NCI-H82 treated with DMSO at 0.1 percent for 48 hours (cell line): ENCODE data around the gene ABCA2.
A peak's percentile ranks its signal among the peaks of the same experiment; 100 is the strongest.
"Not testable (repeated sequence)": the region's sequence is repeated elsewhere in the genome, so short reads cannot be mapped to it uniquely, and the experiment has no call there.

Experiments used
- DNase-seq: peaks from one replicate; lab custom pipeline; 2025; ENCODE audit not compliant: unreplicated experiment; lab: John Stamatoyannopoulos, UW

ABCA2 gene

DNA sequence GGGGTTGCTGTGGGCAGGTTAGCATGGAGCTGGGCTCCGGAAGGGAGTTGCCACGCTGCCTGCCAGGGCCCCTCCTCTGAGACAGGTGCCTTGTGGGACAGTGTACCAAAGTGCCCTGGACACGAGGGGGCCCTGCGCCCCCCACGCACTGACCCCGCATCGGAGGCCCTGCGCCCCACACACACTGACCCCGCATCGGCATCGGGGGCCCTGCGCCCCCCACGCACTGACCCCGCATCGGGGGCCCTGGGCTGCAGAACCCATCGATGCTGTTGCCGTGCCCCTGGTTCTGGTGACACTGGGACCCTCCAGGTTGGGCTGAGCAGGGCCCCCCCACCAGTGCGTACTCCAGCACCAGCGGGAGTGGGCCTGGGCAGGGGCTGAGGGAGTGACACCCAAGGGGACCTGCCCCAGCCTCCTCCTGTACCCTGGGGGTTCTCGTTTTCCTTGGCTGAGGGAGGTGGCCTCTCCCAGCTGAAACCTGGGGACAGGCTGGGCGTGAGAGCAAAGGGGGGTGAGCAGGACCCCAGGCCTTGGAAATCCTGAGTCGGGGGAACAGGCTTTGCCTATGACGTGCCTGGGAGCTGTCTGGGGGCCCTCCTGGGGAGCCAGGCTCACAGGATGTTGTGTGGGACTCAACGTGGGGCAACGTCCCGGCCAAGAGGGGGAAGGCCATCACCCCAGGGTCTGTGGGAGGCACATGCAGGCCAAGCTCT, 35.4 kb upstream of the ABCA2 start:
- no peak for DNase-seq

DNA sequence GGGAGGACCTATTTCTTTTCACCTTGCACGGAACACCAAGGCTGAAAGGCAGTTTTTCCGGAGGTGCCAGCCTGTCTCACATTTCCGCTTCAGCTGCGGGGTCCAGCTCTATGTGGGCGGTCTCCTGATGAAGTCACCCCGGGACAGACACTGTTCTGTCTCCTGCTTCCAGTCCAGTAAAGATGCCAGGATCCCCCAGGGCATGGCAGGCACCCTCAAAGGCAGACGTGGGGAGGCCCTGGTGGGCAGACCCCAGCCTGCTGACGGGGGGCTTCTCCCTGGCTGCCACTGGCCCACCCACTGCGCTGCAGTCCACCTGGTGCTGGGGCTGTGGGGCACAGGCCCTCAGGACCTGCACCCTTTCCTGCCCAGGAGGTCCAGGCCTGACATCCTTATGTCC, 34.8 kb upstream of the ABCA2 start:
- not testable (repeated sequence) for DNase-seq

DNA sequence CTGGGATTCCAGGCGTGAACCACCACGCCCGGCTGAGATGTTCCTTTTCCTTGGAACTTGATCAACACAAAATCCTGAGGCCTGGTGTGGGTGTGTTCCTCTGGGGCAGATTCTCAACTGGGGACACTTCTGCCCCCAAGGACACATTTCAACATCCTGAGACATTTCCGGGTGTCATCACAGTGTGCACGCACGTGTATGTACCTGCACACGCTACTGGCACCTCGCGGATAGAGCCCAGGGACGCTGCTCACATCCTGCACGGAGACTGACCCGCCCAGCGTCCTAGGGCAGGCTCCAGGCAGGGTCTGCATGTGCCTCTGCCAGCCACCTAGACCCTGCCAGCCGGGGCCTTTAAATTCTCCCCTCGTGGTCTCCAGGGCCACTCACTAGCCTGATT, 34.3 kb upstream of the ABCA2 start:
- DNase-seq: no peak

DNA sequence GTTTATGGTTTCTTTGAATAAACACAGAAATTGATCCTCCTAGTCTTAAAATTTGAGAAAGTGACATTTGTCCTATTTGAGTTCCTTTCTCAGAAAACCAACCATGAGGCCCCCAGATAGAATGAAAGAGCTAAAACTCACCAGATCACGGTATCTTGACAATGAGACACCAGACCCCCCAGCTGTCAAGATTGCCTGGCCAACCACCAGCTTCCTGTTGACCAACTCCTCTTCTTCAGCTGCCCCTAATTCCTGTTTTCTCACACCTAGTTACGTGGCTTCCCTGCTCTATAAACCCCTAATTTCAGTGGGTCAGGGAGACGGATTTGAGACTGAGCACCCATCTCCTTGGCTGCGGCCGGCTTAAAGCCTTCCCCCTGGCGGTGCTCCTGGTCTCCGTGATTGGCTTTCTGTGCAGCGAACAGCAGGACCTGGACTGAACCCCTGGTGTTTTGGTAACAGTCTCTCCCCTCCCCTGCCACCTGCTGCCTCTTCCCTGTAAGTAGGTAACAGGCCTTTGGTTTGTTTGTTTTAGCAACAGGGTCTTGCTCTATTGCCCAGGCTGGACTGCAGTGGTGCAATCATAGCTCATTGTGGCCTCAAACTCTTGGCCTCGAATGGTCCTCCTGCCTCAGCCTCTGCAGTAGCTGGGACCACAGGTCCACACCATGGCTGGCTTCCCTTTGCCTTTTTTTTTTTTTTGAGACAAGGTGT, 30.6 kb upstream of the ABCA2 start:
- peak; percentile 75 for DNase-seq

DNA sequence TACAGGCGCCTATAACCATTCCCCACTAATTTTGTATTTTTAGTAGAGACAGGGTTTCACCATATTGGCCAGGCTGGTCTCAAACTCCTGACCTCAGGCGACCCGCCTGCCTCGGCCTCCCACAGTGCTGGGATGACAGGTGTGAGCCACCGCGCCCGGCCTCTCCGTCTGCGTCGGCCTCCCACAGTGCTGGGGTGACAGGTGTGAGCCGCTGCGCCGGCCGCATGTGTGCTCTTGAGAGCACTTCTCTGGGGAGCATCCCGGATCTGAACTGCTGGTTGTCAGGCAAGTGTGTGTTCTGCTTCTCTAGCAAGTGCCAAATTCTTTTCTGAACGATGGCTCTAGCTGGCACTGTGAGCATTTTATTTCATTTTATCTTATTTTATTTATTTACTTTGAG, 29.5 kb upstream of the ABCA2 start:
- no peak for DNase-seq

DNA sequence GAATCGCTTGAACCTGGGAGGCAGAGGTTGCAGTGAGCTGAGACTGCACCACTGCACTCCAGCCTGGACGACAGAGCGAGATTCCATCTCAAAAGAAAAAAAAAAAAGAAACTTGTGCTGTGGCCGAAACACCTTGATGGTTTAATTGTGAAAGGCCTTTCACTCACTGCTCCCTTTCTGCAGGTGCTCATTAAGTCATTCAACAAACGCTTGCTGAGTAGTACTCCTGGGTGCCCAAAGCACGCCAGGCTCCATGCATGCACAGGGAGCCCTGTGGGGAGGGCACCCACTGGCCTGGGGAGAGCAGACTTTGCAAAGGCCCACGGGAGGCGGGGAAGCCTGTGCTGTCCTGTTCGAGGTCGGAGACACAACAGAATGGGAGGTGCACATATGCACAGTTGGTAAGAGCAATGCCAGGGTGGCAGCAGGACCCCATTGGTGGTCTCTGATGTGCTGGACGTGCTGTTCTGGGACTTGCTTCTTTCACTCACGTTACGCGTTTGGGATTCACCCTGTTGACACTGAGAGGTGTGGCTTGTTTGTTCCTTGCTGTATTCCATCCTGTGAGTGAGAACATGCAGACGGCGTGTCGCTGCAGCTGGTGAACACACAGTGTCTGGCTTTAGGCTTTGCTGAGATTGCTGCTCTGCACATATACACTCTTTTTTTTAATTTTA, 28.8 kb upstream of the ABCA2 start:
- DNase-seq: no peak

DNA sequence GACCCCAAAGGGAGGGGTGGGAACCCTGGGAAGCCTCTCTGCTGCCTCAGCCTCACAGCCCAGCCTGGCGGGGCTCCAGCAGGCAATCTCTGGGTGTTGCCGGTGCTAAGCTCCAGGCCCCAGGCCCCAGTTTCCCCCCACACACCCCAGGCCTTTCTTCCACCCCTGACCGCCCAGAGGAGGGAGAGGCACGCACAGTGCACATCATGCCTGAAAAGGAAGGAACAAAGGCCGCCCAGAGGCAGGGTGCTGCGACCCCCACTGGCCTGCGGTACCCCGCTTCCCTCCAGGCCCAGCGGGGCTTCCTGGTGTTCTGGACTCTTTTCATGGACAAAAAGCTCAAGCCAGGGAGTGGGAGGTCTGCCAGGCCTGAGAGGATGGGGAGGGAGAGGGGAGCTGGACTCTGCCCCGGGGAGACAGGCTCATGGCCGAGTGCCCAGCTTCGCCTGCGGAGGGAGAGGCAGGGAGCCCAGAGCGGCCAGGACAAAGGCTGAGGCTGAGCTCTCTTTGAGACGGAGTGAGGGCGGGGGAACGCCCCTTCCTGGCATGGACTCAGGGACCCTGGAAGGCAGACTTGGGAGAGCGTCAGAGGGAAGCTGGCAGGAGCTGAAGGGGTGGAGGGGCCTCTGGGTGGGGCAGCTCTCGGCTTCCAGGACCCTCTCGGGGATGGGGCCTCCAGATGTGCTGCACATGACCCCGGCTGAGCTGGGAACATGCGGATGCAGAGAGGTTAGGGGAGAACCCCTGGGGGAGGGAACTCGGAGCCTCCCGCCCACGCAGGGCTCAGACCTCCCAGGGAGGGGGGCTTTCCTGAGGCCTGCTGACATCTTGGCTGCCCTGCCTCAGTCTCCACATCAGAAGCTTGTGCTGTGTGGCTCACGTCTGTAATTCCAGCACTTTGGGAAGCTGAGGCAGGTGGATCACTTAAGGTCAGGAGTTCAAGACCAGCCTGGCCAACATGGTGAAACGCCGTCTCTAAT, 27.6 kb upstream of the ABCA2 start:
- no peak for DNase-seq

DNA sequence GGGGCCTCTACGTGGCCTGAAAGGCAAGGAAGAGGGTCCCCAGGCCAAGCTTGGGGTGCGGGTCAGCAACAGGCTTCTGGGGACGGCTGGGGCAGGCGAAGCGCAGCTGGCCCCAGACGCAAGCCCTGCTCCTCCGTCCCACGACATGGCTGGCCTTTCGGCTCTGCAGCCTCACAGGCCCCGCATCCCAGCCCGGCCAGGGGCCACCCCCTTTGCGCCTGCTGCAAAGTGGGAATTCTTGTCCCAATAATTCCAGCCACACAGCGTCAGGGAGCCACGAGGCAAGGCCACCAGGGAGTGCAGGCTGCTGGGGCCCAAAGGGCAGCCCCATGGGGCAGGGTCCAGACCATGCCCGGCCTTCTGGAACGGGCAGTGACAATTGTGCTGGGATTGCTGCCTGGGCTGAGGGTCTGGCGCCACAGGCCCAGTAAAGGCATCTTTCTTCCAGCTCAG, 26.9 kb upstream of the ABCA2 start:
- DNase-seq: no peak

DNA sequence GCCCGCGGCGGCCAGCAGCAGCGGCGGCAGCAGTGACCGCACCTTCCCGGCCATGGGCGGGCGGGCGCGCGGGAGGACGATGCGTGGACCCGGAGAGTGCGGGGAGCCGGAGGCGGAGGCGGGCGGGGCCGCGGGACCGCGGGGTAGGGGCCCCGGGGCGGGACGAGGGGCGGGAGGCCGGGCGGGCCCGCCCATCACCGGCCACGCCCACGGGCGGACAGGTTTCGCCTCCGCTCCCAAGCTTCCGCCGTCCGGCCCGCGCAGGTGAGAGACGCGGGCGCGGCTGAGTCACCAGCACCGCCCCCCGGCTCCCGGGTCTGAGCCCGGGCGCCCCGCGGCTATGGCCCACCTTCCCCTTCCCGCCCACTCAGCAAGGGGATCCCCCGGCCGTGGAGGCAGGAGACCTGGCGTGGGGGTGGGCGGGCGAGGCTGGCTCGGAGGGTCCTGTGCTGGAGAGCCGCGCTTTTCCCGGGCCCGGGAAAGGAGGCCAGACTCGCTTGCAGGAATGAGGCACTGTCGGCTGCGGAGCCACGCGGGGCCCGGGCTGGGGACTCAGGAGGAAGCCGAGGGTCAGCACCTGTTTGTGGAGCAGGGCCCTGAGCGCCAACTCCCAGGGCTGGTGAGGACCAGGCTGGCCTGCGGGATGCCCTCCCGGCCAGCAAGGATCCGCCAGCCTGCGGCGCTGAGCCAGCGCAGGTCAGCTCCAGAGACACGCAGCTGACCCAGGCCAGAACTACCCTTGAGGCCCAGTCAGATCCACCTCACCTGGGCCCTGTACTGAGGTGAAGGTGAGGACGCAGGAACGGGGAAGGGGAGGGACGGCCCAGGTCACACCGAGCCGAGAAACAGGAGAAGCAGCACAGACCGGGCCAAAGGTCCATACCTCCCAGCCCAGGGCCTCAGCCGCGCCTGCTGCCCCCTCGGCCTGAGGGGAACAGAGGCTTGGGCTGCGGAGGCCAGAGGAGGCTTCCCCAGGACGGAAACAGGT, 26.2 kb upstream of the ABCA2 start, which contains the start of gene ENTPD2:
Gene ENTPD2, minus strand, starts transcription at position 118 of the 988 bp plus-strand sequence. Its CDS starts 64 bp downstream, at position 54.
- no peak for DNase-seq

DNA sequence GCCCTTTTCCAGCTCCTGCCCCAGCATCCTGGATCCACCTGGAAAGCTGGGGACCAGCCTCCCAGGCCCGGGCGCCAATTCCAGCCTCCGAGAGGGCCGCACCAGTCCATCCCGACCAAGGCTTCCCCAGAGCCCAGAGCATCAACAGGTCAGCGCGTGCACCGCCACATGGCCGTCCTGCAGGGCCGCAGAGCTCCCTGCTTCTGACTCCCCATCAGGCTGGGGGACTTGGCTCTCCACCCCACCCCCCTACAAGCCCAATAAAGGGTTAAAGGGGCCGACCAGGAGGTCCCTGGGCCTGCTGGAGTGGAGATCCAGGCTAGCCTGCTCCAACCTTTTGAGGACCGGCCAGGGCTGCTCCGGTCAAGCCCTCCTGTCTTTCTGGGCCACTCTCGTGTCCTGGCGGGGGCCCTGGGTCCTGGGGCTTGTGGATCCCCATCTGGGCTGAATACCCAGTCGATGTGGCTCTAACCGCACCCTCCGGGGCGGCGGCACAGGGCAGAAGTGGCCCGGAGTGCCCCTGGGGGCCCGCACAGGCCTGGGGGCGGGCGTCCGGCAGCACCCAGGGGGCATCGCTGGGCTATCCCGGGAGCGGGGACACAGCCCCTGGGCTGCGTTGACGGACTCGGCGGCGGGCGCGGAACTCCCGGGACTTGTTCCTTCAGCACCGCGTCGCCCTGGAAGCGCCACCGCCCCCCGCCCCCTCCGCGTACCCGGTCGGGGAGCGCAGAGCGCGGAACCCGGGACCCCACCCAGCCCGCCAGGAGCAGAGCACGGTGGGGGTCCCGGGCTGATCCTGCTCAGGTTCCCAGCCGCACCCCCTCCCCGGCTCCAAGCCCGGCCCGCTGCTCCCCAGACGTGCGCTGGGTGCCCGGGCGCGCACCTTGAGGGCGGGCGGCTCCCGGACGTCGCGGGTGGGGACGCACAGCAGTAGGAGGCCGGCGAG, 25.2 kb upstream of the ABCA2 start:
- no peak for DNase-seq

DNA sequence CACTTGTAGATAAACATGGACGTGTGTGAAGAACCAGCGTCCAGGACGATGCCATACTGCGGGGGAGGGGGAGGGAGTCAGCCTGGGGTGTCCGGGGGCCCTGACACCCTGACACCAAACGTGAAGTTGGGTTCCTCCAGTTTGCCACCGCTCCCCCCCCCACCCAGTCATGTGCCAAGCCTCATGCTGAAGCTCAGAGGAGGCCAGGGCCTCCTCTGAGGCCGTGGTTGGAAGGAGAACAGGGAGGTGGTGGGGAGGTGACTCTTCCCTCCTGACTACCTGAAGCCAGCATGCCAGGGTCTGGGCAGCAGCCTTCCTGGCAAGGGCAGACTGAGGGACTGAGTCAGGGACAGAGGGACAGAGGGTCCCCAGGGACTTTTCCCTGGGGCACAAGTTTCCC, 24.3 kb upstream of the ABCA2 start:
- DNase-seq: no peak

DNA sequence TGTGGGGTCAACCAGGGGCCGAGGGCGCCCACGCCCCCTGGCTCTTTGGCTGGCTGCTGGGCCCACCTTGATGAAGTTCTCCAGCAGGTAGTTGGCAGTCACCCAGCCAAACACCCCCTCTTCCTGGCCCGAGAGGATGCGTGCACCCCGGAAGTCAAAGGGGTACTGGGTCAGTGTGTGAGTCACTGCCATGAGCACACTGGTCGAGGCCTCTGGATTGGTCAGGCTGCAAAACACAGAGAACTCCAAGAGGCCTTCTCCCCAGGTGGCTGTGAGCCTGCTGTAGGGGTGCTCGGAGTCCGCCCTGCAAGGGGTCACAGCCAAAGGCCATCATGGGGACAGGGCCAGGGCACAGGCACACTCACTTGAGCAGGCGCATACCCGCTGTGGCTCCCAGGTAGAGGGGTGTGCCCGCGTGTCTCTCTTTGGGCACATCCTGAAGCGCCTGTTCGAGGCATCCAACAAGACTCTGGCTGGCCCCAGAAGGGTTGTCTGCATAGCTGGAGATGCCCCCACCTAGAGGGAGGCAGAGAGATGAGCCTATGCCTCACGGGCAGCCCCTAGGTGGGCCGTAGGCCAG, 23.2 kb upstream of the ABCA2 start:
- DNase-seq: no peak

DNA sequence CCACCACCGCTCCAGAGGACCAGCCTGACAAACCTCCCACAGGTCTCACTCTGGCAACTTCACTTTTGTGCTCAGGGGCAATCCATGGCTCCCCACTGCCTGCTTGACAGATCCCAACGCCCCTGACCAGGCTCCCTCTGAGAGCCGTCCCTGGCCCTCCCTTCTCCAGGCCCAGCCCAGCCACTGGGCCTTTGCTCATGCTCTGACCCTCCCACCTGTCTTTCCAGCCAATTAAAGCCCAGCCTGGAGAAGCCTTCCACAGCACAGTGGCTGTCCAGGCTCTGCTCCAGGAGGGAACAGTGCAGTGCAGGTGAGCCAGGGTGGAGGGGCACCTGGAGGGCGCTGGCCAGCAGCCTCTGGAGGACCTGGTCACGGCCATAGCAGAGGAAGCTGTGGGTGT, 22.5 kb upstream of the ABCA2 start:
- no peak for DNase-seq

DNA sequence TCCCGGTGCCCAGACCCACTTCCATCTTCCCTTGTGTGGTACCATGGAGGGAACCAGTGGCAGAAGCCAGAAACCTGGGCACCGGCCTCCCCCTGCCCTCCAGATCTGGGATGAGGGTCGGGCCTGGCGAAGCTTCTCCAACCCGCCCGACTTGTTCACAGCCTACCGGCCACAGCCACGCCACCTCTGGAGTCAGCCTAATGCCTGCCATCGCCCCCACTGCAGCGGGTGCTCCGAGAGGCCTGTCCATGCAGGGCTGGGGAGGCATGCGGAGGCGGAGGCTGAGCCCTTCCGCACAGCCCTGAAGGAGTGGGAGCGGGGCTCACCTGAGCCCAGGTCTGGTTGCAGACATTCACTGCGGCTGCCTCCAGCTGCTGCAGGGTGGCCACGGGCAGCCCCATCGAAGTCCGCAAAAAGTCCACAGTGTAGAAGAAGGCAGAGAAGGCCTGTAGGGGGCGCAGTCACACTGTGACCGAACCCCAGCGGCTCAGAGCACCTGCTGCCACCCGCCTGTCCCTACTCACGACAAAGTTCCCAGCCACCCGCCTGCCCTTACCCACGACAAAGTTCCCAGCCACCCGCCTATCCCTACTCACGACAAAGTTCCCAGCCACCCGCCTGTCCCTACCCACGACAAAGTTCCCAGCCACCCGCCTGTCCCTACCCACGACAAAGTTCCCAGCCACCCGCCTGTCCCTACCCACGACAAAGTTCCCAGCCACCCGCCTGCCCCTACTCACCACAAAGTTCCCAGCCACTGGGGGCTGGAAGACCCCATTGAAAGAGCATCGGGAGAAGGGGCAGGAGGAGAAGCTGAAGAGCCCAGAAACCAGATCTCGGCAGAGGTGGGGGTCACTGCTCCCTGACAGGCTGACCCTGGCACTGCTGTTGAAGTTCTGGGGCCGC, 21.8 kb upstream of the ABCA2 start:
- DNase-seq: peak; percentile 25

DNA sequence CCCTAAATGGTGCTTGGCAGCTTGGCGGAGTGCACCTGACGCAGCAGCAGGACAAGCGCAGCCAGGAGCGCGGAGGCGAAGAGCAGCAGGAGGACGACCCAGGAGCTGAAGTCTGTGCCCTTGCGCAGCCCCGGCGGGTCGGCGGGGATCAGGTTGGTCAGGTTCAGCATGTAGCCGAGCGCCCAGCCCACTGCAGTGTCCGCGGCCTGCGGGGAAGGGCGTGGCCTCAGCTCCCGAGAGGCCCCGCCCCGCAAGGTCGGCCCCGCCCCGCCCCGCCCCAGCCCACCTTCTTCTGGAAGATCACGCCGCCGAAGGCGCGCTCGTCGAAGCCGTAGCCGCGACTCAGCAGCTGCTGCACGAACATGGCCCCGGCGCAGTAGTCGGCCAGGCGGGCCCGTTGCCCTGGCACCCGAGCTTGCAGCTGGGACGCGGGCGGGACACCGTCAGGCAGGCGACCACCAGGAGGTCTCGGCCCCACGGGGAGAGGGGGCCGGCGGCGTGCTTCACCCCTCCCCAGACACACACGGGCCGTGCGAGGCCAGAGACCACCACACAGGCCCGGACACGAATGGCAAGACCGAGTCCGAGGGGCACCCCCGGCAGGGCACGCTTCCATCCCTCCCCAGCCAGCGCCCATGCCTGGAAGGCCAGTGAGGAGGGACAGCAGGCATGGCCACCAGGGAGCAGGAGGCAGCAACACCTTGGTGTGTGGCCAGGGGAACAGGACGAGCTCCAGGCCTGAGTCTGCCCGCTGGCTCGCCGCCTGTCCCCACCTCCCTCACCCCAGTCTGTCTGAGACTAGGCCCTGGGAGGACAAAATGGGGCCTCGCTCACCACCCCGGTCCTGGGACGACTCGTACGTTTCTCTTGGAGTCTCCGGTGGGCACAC, 20.9 kb upstream of the ABCA2 start:
- peak; percentile 12 for DNase-seq
